Stromal cell of bone marrow (primary cell): ENCODE results near the gene ECHS1.

ENCODE experiments used
- DNase-seq: peaks from one replicate; pipeline ENCODE4 v3.0.0-alpha.2; 2012; ENCODE audit warnings: low read depth

The ECHS1 gene

DNA sequence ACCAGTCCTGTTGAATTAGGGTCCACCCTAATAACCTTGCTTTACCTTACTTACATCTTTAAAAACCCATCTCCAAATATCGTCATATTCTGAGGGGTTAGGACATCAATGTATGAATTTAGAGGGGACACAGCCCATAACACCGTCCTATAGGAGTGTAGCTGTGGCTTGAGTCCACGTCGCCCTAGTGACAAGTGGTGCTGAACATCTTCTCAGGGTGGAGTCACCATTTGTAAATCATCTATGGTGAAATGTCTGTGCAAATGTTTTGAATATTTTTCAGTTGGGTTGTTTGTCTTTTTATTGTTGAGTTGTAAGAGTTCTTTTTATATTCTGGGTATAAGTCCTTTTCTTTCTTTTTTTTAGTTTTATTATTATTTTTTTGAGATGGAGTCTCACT is 31.2 kb downstream of the ECHS1 start:
- no peak for DNase-seq

DNA sequence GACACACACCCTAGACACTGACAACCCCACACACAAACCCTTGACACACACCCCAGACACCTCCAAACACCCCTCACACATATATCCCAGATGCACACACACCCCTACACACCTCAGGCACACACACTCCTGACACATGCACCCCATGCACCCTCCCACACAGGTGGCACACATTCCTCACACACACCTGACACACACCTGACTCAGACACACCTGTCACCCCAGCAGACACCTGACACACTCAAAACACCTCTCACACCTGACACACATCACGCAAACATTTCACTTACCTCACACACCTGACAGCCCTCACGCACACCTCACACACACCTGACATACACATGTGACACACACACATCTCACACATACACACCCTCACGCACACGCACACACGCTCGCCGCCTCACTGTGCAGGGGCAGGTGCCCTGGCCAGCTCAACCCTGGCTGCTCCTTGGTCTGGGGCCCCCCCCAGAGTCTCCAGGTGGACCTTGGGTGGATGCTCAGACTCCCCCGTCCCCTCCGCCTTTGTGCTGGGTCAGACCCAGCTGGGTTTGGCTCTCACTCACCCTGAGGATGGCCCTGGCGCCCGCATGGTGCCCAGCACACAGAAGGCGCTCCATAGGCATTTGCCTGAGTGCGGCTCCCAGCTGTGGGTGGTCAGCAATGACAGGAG is 33.3 kb downstream of the ECHS1 start:
- DNase-seq: no peak

DNA sequence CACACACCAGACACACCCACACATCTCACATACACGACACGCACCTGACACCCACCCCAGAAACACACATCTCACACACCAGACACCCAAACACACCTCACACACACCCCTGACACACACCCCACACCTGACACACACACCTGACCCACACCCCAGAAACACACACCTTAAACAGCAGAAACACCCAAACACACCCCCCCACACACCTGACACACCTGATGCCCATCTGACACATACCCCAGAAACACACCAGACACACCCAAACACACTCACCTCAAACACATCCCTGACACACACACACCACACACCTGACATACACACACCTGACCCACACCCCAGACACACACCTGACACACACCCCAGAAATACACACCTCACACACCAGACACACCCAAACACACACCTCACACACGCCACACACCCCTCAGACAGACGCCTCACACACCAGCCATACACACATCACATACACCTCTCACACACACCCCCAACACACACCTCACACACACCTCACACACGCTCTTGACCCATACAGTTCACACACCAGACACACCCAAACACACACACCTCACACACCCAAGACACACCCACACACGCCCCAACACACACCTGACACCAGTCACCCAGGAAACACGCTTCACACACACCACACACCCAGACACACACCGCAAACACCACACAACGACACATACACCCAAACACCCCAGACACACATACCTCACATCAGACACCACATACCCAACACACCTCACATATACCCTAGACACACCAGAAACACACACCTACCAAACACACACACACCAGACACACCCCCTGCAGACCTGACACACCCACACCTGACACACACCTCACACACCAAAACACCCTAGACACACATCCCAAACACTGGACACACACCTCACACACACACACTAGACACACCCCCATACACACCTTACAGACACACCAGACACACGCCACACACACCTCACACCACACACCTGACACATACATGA is 34.8 kb downstream of the ECHS1 start:
- no peak for DNase-seq

DNA sequence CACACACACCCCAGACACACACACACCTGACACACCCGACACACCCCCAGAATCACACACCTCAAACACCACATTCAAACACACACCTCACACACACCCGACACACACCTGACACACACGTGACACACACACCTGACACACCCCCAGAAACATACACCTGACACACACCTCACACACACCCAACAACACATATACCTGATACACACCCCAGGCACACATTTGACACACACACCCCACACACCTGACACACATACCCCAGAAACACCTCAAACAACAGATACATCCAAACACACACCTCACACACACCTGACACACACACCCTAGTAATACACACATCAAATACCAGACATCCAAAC is 35.8 kb downstream of the ECHS1 start:
- DNase-seq: no peak

DNA sequence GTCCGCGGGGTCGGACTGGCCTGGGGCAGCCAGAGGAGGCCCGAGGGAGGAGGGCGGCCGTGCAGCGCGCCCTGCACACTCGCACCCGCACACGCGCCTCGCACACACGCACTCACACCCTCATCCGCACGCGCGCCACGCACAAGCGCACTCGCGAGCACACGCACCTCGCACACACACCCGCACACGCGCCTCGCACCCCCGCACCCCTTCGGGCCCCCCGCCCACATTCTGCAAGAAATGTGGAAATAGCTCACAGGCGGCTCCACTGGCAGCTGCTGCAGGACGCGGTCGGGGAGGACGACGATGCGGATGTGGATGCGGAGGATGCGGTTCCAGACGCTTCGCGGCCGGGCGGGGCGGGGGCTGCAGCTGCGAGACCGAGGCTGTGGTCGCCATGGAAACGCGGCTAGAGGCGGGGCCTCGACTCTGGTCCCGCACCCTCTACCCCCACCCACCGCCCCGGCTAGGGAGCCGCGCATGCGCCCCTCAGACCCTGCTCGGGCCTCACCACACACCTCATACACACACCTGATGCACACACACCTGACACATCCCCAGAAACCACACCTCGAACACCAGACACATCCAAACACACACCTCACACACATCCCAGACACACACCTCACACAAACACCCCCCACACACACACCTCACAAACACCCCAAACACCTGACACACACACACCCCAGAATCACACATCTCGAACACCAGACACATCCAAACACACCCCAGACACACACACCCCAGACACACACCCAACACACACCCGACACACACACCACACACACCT is 36.4 kb downstream of the ECHS1 start, which contains the start of gene CALY:
Gene CALY (minus strand): TSS at position 320 of the 793 bp plus-strand sequence. CDS start 7,907 bp downstream, outside the sequence.
- DNase-seq: no peak

DNA sequence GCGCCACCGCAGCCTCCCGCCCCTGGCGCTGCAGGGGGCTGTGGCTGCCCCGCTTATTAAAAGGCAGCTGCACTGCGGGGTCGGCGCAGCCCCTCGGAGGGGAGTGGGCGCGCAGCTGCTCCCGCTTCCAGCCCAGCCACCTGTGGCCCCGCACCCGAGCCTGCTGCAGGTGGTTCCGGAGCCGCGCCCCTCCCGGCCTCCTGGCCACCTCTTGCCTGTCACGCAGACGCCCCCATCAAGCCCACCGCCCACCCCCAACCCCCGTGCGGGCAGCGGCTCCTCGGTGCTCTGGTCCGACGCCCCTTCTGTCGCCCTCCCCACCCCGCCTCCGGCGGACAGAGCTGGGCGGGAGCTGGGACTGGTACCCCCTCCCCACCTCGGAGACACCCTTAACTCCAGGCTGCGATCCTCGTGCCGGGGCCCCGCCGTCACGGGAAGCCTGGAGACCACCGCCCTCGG is 37.0 kb downstream of the ECHS1 start:
- no peak for DNase-seq

DNA sequence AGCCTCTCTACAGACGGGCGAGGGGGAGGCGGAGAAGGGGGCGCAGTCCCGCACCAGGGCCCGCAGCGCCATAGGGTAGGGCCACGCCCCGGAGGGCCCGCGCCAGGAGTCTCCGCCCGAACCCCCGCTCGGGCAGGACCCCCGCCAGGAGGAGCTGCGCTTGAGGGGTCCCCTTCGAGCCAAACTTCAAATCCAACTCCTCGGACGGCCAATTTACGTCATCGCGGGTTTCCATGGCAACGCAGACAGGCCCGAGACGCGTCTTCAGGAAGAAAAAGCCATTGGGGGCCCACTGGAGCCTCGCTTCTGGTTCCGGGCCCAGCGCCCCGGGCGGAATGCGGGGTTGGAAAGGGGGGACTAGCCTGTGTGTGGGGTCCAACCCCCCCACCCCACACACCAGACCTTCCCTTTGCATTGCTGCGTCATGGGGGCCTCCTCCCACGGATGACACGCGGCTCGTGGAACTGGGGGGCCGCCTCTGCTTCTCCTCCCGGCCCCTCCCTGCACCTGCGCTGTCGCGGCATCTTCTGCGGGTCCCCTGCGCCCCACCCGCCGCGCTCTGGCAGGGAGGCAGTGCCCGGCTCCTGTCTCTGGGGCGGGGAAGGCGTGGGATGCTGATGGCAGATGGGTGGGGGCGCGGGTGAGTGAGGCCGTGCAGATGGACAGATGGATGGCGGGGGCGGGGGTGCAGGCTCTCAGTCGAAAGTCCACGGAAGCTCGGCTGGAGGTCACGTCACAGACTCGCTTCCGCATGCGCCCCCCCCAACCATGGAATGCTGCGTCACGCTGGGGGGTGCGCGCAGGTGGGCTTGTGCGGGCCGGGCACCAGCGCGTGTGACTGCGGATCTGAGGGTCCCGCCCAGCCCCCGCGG is 37.7 kb downstream of the ECHS1 start:
- DNase-seq: peak; percentile 26

DNA sequence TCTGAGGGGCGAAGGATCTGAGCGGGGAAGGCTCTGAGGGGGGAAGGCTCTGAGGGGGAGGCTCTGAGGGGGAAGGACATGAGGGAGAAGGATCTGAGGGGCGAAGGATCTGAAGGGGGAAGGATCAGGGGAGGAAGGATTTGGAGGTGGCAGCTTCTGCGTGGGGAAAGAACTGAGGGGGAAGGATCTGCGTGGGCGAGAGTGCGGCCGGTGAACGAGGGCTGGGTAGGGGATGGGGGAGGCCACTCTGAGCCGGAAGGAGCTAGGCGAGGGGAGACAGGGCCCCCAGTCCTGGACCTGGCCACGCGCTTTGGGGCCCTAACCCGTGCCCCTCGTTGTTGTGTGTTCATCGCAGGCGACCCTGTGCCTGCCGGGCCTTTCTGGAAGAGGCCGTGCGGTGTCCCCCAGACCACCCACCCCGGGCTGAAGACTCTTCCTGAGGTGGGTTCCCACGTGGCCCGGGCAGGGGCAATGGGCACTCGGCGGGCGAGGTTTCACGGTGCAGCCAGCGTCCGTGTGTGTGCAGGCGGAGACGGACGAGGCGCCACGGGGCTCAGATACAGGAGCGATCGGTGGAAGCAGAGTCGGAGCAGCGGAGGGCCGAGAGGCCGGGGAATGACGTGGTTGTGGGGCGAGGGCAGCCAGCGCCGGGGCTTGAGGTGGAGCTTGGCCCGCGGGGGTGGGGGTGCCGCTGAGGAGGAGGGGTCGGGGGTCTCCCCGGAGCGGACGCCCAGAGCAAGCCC is 38.5 kb downstream of the ECHS1 start:
- no peak for DNase-seq

DNA sequence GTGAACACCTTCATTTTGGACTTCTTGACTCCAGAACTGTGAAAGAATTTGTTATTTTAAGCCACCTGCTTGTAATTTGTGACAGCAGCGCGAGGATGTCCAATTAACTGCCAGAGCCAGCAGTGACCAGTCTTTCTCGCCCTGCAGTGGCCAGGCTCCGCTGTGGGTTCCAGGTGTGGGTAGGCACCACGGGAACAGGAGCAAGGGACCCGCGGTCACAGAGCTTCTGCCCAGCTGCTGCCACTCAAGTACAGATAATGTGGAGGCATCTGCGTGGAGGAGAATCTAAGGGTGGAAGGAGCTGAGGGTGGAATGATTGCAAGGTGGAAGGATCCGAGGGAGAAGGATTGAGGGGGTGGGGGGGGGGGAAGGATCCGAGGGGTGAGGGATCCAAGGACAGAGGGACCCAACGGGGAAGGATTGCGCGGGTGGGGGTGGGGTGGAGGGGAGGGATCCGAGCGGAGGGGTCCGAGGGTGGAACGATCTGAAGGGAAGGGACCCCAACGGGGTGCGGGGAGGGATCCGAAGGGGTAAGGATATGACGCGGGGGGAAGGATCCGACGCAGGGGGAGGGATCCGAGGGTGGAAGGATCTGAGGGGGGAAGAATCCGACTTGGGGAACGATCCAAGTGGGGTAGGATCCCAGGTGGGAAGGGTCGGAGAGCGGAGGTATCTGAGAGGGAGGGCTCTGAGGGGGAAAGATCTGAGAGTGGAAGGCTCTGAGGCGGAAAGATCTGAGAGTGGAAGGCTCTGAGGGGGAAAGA is 40.0 kb downstream of the ECHS1 start:
- DNase-seq: no peak

DNA sequence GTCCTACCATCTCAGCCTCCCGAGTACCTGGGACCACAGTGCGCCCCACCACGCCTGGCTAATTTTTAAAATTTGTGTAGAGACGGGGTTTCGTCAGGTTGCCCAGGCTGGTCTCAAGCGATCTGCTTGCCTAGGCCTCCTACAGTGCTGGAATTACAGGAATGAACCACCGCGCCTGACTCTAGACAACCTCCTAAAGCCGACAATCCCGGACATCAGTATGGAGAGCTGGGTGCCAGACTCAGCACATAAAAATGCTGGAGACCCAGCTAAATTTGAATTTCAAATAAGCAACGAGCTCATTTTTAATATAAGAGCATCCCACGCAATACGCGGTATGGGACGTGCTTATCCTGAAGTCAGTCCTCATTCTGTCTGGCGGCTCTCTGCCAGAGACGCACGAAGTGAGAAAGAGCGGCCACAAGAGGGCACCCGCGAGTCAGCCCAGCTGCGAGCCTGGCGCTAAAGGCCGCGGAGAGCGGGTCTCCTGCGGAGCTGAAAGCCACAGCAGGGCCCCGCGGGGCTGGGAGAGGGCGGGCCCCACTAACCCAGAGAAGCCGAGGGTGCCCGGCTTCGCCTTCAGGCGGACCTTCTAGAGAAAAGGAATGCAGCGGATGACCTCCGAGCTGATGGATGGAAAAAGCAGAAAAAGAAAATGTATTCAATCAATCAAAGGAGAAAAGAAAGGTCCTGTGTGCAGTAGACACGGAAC is 43.5 kb downstream of the ECHS1 start:
- DNase-seq: peak; percentile 61

DNA sequence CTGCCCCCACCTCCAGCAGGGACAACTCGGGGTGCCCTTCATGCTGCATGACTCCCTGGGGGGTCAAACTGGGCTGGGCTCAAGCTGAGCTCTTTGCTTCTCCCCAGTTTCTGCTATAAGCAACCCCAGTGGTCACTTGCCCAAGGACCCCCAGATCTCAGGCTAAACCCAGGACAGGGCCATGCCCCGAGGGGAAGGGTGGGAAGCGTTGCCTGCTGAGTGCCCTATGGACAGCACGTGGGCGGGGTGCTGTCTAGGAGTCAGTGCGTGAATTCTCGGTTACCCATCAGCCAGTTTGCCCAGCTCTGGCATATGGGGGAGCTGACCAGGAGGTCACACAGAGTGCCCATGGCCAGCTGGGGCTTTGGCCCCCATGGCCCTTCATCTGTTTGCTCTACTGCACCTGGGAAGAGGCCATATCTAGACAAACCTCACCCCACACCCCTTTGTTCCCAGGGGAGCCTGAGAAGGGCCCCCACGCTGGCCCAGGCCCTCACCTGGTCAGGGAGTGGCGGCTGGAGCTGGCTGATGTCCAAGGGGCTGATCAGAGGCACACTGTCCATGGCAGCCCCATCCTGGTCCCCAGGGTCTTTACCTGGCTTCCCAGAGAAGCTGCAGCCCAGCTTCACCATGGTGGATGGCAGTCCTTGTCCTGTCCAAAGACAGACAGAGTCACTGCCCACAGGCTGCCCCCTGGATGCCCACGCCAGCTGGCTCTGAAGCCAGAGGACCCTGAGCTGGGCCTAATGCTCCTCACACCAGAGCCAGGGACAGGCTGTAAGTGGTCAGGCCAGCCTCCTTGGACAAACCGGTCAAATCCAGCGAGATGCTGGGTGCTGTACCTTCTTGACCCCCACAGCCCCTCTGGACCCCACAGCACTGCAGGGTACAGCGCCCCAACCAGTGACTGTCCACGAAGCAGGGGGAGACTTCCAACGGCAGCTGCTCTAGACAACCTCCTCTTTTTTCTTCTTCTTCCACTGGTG is 44.5 kb downstream of the ECHS1 start:
- no peak for DNase-seq

DNA sequence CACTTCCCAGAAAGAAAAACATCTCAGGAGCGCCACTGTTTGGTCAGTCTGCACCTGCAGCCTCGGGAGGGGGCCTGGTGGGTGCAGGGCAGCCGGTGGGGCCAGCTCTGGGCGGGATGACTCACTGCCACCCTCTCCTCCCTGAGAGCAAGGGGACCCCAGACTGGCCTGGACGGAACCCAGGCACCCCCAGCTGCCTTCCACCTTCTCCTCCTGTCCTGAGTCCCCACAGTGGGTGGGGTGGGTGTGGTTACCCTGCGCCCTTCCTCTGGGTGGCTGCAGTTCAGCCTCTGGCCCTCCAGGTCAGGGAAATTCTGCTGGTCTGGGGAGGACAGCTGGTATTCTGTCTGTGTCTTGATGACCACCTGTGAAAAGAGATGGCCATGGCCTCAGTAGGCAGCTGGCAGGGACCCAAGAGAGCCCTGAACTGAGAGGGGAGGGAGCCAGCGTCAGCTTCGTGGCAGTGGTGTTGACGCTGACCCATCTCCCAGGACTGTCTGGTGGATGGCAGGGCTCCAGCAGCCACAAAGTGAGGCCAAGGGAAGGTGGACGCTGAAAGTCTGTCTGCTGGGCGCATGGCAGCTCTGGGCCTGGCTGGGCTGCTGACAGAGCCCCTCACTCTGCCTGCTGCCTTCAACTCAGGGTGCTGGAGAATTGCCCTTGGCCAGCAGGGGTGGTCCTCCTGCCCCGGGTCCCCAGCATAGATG is 45.4 kb downstream of the ECHS1 start:
- no peak for DNase-seq

DNA sequence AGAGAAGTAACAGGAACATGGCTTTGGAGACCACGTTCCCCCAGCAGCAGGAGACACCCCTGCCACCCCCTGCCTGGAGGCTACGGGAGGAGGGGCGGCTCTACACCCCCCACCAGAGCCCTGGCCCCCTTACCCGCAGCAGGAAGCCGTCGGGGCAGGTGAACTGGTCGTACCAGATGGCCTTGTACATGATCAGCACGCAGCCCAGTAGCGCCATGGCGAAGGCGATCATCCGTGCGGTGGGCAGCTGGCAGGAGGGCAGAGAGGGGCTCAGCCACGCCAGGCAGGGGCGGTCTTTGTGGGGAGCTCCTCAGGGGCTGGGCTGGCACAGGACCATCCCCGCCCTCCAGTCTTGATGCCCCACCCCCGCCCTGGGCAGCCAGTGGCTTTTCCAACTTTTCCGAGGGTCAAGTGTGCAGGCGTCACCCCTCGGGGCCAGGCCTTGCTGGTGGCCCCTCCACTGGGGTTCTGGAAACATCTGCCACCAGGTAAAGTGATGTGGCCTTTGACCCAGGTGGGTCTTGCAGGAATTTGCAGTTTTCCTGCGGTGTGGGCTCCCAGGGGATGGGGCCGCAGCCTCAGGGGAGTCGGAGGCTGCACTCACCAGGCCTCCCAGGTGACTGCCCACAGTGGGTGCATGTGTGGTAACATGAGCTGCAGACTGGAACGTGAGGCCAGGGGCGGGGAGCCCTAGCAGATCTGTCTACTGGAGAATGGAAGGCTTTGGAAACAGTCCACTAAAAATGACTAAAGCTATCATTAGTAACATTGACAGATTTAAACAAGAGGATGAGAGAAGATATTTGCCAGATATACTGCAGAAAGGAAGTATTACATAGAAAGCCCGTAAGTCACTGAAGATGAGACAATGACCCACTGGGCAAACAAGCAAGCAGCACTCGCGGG is 46.2 kb downstream of the ECHS1 start:
- DNase-seq: no peak

DNA sequence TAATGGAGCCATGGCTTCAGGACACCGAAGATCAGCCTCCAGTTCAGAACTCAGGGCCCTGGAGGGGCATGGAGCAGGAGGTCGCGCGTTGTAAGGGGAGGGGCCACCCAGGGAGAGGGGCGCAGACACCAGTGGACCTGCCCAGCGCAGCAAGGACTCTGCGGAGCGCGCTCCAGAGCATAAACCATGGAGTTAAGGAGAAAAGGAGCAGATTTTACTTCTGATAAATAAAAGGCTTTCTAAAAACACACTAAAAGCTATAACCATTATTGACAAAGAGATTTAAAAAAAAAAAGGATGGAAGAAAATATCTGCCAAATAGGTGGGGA is 47.0 kb downstream of the ECHS1 start:
- no peak for DNase-seq

DNA sequence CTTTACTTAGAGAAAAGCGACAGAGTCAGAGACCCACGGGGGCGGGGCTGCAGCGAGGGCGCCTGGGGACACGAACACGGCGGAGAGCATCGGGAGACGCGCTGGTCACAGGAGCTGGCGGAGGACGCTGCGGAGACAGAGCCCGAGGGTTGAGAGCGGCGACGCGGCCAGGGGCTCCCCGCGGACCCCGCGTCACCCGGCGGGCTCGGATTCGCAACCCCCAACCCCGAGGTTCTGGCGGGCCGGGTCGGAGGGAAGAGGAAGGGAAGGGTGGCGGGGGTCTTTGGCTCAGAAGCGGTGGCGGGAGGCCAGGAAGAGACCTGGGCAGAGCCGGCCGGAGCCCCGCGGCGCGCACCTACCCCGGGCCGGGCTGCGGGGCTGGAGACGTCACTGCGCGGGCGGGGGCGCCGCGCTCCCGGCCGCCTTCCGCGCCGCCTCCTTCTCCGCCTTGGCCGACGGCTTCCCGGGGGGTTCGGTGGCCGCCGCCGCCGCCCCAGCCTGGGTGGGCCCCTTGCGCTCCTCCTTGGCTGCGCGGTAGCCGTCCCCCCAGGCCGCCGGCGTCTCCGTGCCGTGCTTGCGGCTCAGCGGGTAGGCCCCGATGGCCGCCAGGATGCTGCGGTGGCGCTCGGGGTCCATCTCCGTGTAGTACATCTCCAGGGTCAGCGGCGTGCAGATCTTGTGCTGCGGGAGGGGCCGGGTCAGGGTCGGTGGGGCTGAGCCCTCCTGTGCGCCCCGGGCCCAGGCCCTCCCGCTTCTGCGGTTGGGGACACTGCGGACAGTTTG is 47.5 kb downstream of the ECHS1 start:
- DNase-seq: no peak

DNA sequence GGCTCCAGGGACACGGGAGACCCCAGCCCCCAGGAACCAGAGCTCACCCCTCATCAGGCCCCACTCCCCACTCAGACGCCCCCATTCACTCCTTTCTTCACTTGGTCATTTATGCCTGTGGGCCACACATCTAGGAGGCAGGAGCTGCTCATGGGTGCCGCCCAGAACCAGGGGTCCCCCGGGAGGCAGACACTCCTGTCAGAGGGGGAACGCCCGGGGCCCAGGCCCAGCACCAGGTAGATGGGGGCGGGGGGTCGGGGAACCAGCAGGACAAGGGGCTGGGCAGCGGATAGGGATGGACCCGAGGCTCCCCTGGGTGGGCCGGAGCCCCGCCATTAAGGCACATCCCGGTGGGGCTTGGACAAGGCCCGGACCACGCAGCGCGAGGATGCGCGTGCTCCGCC is 48.3 kb downstream of the ECHS1 start:
- DNase-seq: no peak
